ENCODE results near the gene TANGO6.

DNA sequence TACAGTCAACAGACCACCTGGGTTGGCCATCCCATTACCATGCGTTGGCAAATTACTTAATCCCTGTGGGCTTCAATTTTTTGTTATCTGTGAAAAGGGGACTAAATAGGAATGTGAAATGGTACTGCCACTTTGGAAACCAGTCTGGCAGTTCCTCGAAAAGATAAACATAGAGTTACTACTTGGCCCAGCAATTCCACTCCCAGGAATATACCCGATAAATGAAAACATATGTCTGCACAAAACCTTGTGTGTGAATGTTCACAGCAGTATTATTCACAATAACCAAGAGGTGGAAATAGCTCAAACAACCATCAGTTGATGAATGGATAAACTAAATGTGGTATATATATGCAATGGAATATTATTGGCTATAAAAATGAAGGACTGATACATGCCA is 87.9 kb downstream of the TANGO6 start:
- TF ChIP-seq YY1 (IDR thresholded peaks at IDR 0.05; ENCODE audit: insufficient read depth, insufficient read length), result no peak
- no peak for TF ChIP-seq SUZ12 (IDR thresholded peaks at IDR 0.05; ENCODE audit: extremely low read depth, insufficient read depth, insufficient read length)
- no peak for TF ChIP-seq ZNF274 (IDR thresholded peaks at IDR 0.05; ENCODE audit: low read depth, low read length)

All from NT2/D1 (cell line).